Caco-2 (cell line): ENCODE data around the gene FRY. TPM values are rescaled to one million over a fixed set of nuclear protein-coding genes. Genes with fewer than 3 reads are reported as not detected.

Experiments used
- BruUV-seq: library from RNA; stranded (reverse); fragments of 400-500 nt; replicated peaks from 2 replicates; lab custom pipeline; 2021; lab: Mats Ljungman, UMichigan
- CTCF ChIA-PET: fragments of 300-600 bp; sonication (Branson Sonifier 250); formaldehyde crosslinking; loops from one replicate; lab custom pipeline; 2022; ENCODE audit warnings: antibody characterized with exemption; lab: Charles Lee
- POLR2A ChIA-PET: fragments of 300-600 bp; sonication (Branson Sonifier 250); formaldehyde crosslinking; loops from one replicate; lab custom pipeline; 2022; ENCODE audit warnings: antibody characterized with exemption; lab: Charles Lee
- DNase-seq, 2 experiments: peaks; one replicate each; pipeline versions ENCODE4 v3.0.0 to v3.0.0-alpha.2; 2020 to 2022
- H3K27me3 ChIP-seq: replicated peaks from 2 replicates; pipeline ENCODE4 v1.6.0; 2011; ENCODE audit warnings: low read length; ENCODE audit not compliant: control insufficient read depth, insufficient read depth
- H3K36me3 ChIP-seq: 2 replicates; pipeline ENCODE4 v1.5.1; 2011; ENCODE audit warnings: low read length; ENCODE audit not compliant: control insufficient read depth, insufficient read depth
- H3K4me1 ChIP-seq: fragments of 250-450 bp; sonication (Bioruptor Pico); 2 replicates; pipeline ENCODE4 v1.5.1; 2020; ENCODE audit warnings: mild to moderate bottlenecking
- H3K4me3 ChIP-seq: 2 replicates; pipeline ENCODE4 v1.5.1; 2011; ENCODE audit warnings: low read depth, mild to moderate bottlenecking, control low read depth, low read length
- H3K9me3 ChIP-seq: fragments of 250-450 bp; sonication (Bioruptor Pico); 2 replicates; pipeline ENCODE4 v1.5.1; 2020; ENCODE audit warnings: mild to moderate bottlenecking, moderate library complexity
- H3K27ac Mint-ChIP-seq: one replicate; pipeline ENCODE4 v1.8.0; 2022; ENCODE audit warnings: mixed read lengths; ENCODE audit not compliant: unreplicated experiment
- H3K27me3 Mint-ChIP-seq: one replicate; pipeline ENCODE4 v1.8.0; 2022; ENCODE audit warnings: mixed read lengths; ENCODE audit not compliant: insufficient read depth, unreplicated experiment
- H3K36me3 Mint-ChIP-seq: one replicate; pipeline ENCODE4 v1.8.0; 2022; ENCODE audit warnings: mild to moderate bottlenecking, mixed read lengths; ENCODE audit not compliant: insufficient read depth, unreplicated experiment
- H3K4me1 Mint-ChIP-seq: one replicate; pipeline ENCODE4 v1.8.0; 2022; ENCODE audit warnings: low read depth, mixed read lengths; ENCODE audit not compliant: unreplicated experiment
- H3K4me3 Mint-ChIP-seq: one replicate; pipeline ENCODE4 v1.8.0; 2022; ENCODE audit warnings: mild to moderate bottlenecking, moderate library complexity, mixed read lengths; ENCODE audit not compliant: unreplicated experiment
- H3K9me3 Mint-ChIP-seq: one replicate; pipeline ENCODE4 v1.8.0; 2022; ENCODE audit warnings: mixed read lengths; ENCODE audit not compliant: unreplicated experiment
- CTCF ChIP-seq, 2 experiments: fragments of 200-600 bp in 1 of 2; IDR thresholded peaks; 1 replicate in 1 of 2; 2 replicates in 1 of 2; pipeline versions ENCODE4 v1.5.1 to v1.8.0; 2011 to 2022; ENCODE audit warnings: antibody characterized with exemption in 1 of 2, control low read depth in 1 of 2, inconsistent platforms in 1 of 2, low read depth in 1 of 2, low read length in 1 of 2, mild to moderate bottlenecking in 1 of 2, moderate library complexity in 1 of 2; ENCODE audit not compliant: insufficient read depth in 1 of 2, severe bottlenecking in 1 of 2, unreplicated experiment in 1 of 2
- intact Hi-C: fragments of 100-400 bp; cut with micrococcal nuclease; formaldehyde crosslinking; loops from one replicate; pipeline ENCODE4 v1.10.0; 2022; ENCODE audit not compliant: unreplicated experiment
- total RNA-seq: library from RNA; stranded (reverse); gene quantifications from 2 replicates; pipeline ENCODE4 v1.2.3, GENCODE V29; 2022

The FRY gene
- total RNA-seq, 1 experiment from 2014 or later = 118 TPM

GRCh38 chr13:32150794-32151193 lies 119.2 kb downstream of the FRY start:
- Histone ChIP-seq H3K36me3 (no peaks in the 10 kb centered on the region), H3K4me1 (no peaks in the 10 kb centered on the region), H3K27me3 (no peaks in the 10 kb centered on the region), H3K9me3 (peaks cover 3% of the 10 kb centered on the region; the same call in 1 of the 2 replicates), H3K4me3 (no peak overlapping the region)
- H3K27me3 Mint-ChIP-seq = no peaks in the 10 kb centered on the region
- H3K9me3 Mint-ChIP-seq = peaks cover 22% of the 10 kb centered on the region
- intact Hi-C loops = no loop called here
- H3K27ac Mint-ChIP-seq = no peak overlapping the region
- peaks cover 11% of the 10 kb centered on the region for H3K36me3 Mint-ChIP-seq
- H3K4me1 Mint-ChIP-seq = peaks cover 11% of the 10 kb centered on the region
- POLR2A ChIA-PET = no interaction called here
- BruUV-seq = no TSS peak
- CTCF ChIA-PET = no interaction called here
- TF ChIP-seq CTCF (IDR thresholded peaks at IDR 0.05; ENCODE audit: insufficient read depth in 1 of 2, low read depth in 1 of 2, low read length in 1 of 2, severe bottlenecking in 1 of 2, unreplicated experiment in 1 of 2) = no peak
- no peak overlapping the region for H3K4me3 Mint-ChIP-seq
- DNase-seq = no peak

GRCh38 chr13:32151240-32151639 lies 119.7 kb downstream of the FRY start:
- TF ChIP-seq CTCF (IDR thresholded peaks at IDR 0.05; ENCODE audit: insufficient read depth in 1 of 2, low read depth in 1 of 2, low read length in 1 of 2, severe bottlenecking in 1 of 2, unreplicated experiment in 1 of 2) = no peak
- no peaks in the 10 kb centered on the region for H3K4me1 ChIP-seq
- Mint-ChIP-seq H3K9me3 (peaks cover 17% of the 10 kb centered on the region), H3K27ac (no peak overlapping the region), H3K4me3 (no peak overlapping the region), H3K4me1 (peaks cover 8% of the 10 kb centered on the region), H3K36me3 (peaks cover 8% of the 10 kb centered on the region), H3K27me3 (no peaks in the 10 kb centered on the region)
- H3K36me3 ChIP-seq = no peaks in the 10 kb centered on the region
- intact Hi-C loops = no loop called here
- POLR2A ChIA-PET = no interaction called here
- H3K4me3 ChIP-seq = no peak overlapping the region
- peaks cover 3% of the 10 kb centered on the region; the same call in 1 of the 2 replicates for H3K9me3 ChIP-seq
- no peaks in the 10 kb centered on the region for H3K27me3 ChIP-seq
- DNase-seq = no peak
- no TSS peak for BruUV-seq
- CTCF ChIA-PET = no interaction called here

- Histone ChIP-seq H3K27me3 (no peaks in the 10 kb centered on the region), H3K9me3 (peaks cover 3% of the 10 kb centered on the region; the same call in 1 of the 2 replicates), H3K36me3 (no peaks in the 10 kb centered on the region), H3K4me1 (peaks cover 5% of the 10 kb centered on the region; the same call in 1 of the 2 replicates), H3K4me3 (no peak overlapping the region)
- intact Hi-C loops = no loop called here
- TF ChIP-seq CTCF (IDR thresholded peaks at IDR 0.05; ENCODE audit: insufficient read depth in 1 of 2, low read depth in 1 of 2, low read length in 1 of 2, severe bottlenecking in 1 of 2, unreplicated experiment in 1 of 2) = no peak
- no peak overlapping the region for H3K4me3 Mint-ChIP-seq
- H3K36me3 Mint-ChIP-seq = no peaks in the 10 kb centered on the region
- no peaks in the 10 kb centered on the region for H3K4me1 Mint-ChIP-seq
- BruUV-seq = no TSS peak
- CTCF ChIA-PET = no interaction called here
- POLR2A ChIA-PET = no interaction called here
- no peak for DNase-seq
- H3K27me3 Mint-ChIP-seq = no peaks in the 10 kb centered on the region
- H3K9me3 Mint-ChIP-seq = peaks cover 10% of the 10 kb centered on the region
- H3K27ac Mint-ChIP-seq = no peak overlapping the region
These were observed 121.5 kb downstream of the FRY start for GRCh38 chr13:32153056-32153455.
